ENCODE measurements around the gene SNX19.

SNX19 gene

GRCh38 chr11:130850185-130850944 is 65.9 kb downstream of the SNX19 start:
- in situ Hi-C loops (cut with MboI; ENCODE audit: low sequenced_read_pairs), result loop anchor here (25.0 kb wide), 1 partner anchor 413 kb away; the partner anchor contains the start of genes ADAMTS15 and ADAMTS8

- in situ Hi-C loops (cut with MboI; ENCODE audit: low sequenced_read_pairs), result no loop called here
Measured at GRCh38 chr11:130849215-130849568, 67.1 kb downstream of the SNX19 start.

GRCh38 chr11:130848361-130849214 is 67.7 kb downstream of the SNX19 start:
- in situ Hi-C loops (cut with MboI; ENCODE audit: low sequenced_read_pairs), result no loop called here

GRCh38 chr11:130847517-130847916 is 68.8 kb downstream of the SNX19 start:
- in situ Hi-C loops (cut with MboI; ENCODE audit: low sequenced_read_pairs), result no loop called here

GRCh38 chr11:130846606-130847005 is 69.7 kb downstream of the SNX19 start:
- in situ Hi-C loops (cut with MboI; ENCODE audit: low sequenced_read_pairs), result no loop called here

GRCh38 chr11:130842001-130842400 is 74.3 kb downstream of the SNX19 start:
- in situ Hi-C loops (cut with MboI; ENCODE audit: low sequenced_read_pairs), result no loop called here

- in situ Hi-C loops (cut with MboI; ENCODE audit: low sequenced_read_pairs), result no loop called here
Measured at GRCh38 chr11:130840679-130841078, 75.6 kb downstream of the SNX19 start.

GRCh38 chr11:130839981-130840666 is 76.2 kb downstream of the SNX19 start:
- in situ Hi-C loops (cut with MboI; ENCODE audit: low sequenced_read_pairs), result no loop called here

GRCh38 chr11:130837194-130837593 is 79.1 kb downstream of the SNX19 start:
- in situ Hi-C loops (cut with MboI; ENCODE audit: low sequenced_read_pairs), result no loop called here

- in situ Hi-C loops (cut with MboI; ENCODE audit: low sequenced_read_pairs), result no loop called here
Measured at GRCh38 chr11:130834886-130835285, 81.4 kb downstream of the SNX19 start.

- in situ Hi-C loops (cut with MboI; ENCODE audit: low sequenced_read_pairs), result no loop called here
Measured at GRCh38 chr11:130832566-130833425, 83.5 kb downstream of the SNX19 start.

GRCh38 chr11:130831976-130832375 is 84.3 kb downstream of the SNX19 start:
- in situ Hi-C loops (cut with MboI; ENCODE audit: low sequenced_read_pairs), result no loop called here

- in situ Hi-C loops (cut with MboI; ENCODE audit: low sequenced_read_pairs), result no loop called here
Measured at GRCh38 chr11:130831506-130831905, 84.8 kb downstream of the SNX19 start.

- in situ Hi-C loops (cut with MboI; ENCODE audit: low sequenced_read_pairs), result no loop called here
Measured at GRCh38 chr11:130830566-130830965, 85.7 kb downstream of the SNX19 start.

GRCh38 chr11:130829920-130830511 is 86.3 kb downstream of the SNX19 start:
- in situ Hi-C loops (cut with MboI; ENCODE audit: low sequenced_read_pairs), result no loop called here

- in situ Hi-C loops (cut with MboI; ENCODE audit: low sequenced_read_pairs), result no loop called here
Measured at GRCh38 chr11:130828741-130829140, 87.5 kb downstream of the SNX19 start.

- in situ Hi-C loops (cut with MboI; ENCODE audit: low sequenced_read_pairs), result no loop called here
Measured at GRCh38 chr11:130827451-130828377, 88.6 kb downstream of the SNX19 start.

GRCh38 chr11:130826572-130826971 is 89.7 kb downstream of the SNX19 start:
- in situ Hi-C loops (cut with MboI; ENCODE audit: low sequenced_read_pairs), result no loop called here

GRCh38 chr11:130825983-130826382 is 90.3 kb downstream of the SNX19 start:
- in situ Hi-C loops (cut with MboI; ENCODE audit: low sequenced_read_pairs), result no loop called here

Data from HL-60/S4 treated with phorbol 12-myristate 13-acetate at 8.2 ng/mL for 4 days and 3 days (cell line).